HEK293 (cell line): ENCODE data around the gene LAMA1.

Experiments
- CTCF ChIP-seq: fragments of 450-650 bp; formaldehyde crosslinking; IDR thresholded peaks from 2 replicates; pipeline ENCODE4 v1.5.1; 2016; ENCODE audit warnings: missing biosample characterization, missing genetic modification characterization
- MYNN ChIP-seq: fragments of 450-650 bp; formaldehyde crosslinking; IDR thresholded peaks from 2 replicates; pipeline ENCODE4 v1.5.1; 2016; ENCODE audit warnings: missing biosample characterization, missing genetic modification characterization, borderline replicate concordance
- MZF1 ChIP-seq: fragments of 450-650 bp; formaldehyde crosslinking; IDR thresholded peaks from 2 replicates; pipeline ENCODE4 v1.5.1; 2017; ENCODE audit warnings: missing biosample characterization, missing genetic modification characterization, borderline replicate concordance
- PRDM6 ChIP-seq: fragments of 450-650 bp; formaldehyde crosslinking; IDR thresholded peaks from 2 replicates; pipeline ENCODE4 v1.5.1; 2017; ENCODE audit warnings: missing biosample characterization, missing genetic modification characterization
- YY1 ChIP-seq: fragments of 450-650 bp; formaldehyde crosslinking; IDR thresholded peaks from 2 replicates; pipeline ENCODE4 v1.5.1; 2018; ENCODE audit warnings: missing biosample characterization, missing genetic modification characterization
- ZFP3 ChIP-seq: fragments of 450-650 bp; formaldehyde crosslinking; IDR thresholded peaks from 2 replicates; pipeline ENCODE4 v1.5.1; 2016; ENCODE audit warnings: low read depth, missing biosample characterization, missing genetic modification characterization
- ZFP37 ChIP-seq: fragments of 450-650 bp; formaldehyde crosslinking; IDR thresholded peaks from 2 replicates; pipeline ENCODE4 v1.5.1; 2016; ENCODE audit warnings: missing biosample characterization, missing genetic modification characterization
- ZNF140 ChIP-seq: fragments of 450-650 bp; formaldehyde crosslinking; IDR thresholded peaks from 2 replicates; pipeline ENCODE4 v1.5.1; 2016; ENCODE audit warnings: missing biosample characterization, missing genetic modification characterization
- ZNF416 ChIP-seq: fragments of 450-650 bp; formaldehyde crosslinking; IDR thresholded peaks from 2 replicates; pipeline ENCODE4 v1.5.1; 2016; ENCODE audit warnings: missing biosample characterization, missing genetic modification characterization
- ZNF624 ChIP-seq: fragments of 450-650 bp; formaldehyde crosslinking; IDR thresholded peaks from 2 replicates; pipeline ENCODE4 v1.5.1; 2017; ENCODE audit warnings: missing biosample characterization, missing genetic modification characterization
- ZNF707 ChIP-seq: fragments of 450-650 bp; formaldehyde crosslinking; IDR thresholded peaks from 2 replicates; pipeline ENCODE4 v1.5.1; 2016; ENCODE audit warnings: missing biosample characterization, missing genetic modification characterization
- ZSCAN23 ChIP-seq: fragments of 450-650 bp; formaldehyde crosslinking; IDR thresholded peaks from 2 replicates; pipeline ENCODE4 v1.5.1; 2016; ENCODE audit warnings: missing biosample characterization, missing genetic modification characterization

GRCh38 chr18:6928359-6928758, 189.2 kb downstream of the LAMA1 start:
- TF ChIP-seq ZFP37, result no peak
- TF ChIP-seq ZNF707, result no peak
- TF ChIP-seq CTCF (tag by site-specific recombination), result no peak
- TF ChIP-seq ZNF416 (tag by site-specific recombination), result no peak
- TF ChIP-seq MZF1 (tag by site-specific recombination), result no peak
- TF ChIP-seq ZFP3 (tag by site-specific recombination), result no peak
- no peak for TF ChIP-seq ZNF140 (tag by site-specific recombination)
- no peak for TF ChIP-seq ZNF624 (tag by site-specific recombination)
- TF ChIP-seq PRDM6, result no peak
- no peak for TF ChIP-seq ZSCAN23
- TF ChIP-seq MYNN (tag by site-specific recombination), result no peak
- TF ChIP-seq YY1 (tag by site-specific recombination), result no peak
